Kidney (tissue), 14 donors: Measurements from ENCODE around the gene MYLK4. TPM values are rescaled to one million over a fixed set of nuclear protein-coding genes. Genes with fewer than 3 reads are reported as not detected.

Experiments
- DNase-seq, 5 donors: peaks; one replicate each; pipeline ENCODE4 v3.0.0-alpha.2; 2013 to 2020
- FAIRE-seq: peaks from 2 replicates; lab custom pipeline; 2012; peaks lifted over from hg19 to GRCh38; lab: Jason Lieb, UNC
- H3K27ac ChIP-seq, 2 donors: one replicate each; pipeline ENCODE4 v1.7.0; 2013; ENCODE audit warnings: low read depth in 2 of 2, low read length in 2 of 2, inconsistent platforms in 1 of 2
- H3K27me3 ChIP-seq: one replicate; pipeline ENCODE4 v1.7.1; 2013; ENCODE audit warnings: low read length, inconsistent platforms; ENCODE audit not compliant: control insufficient read depth, insufficient read depth
- H3K36me3 ChIP-seq, 3 donors: one replicate each; pipeline versions ENCODE4 v1.7.0 to v1.7.1; 2013; ENCODE audit warnings: low read length in 3 of 3, control low read depth in 1 of 3, inconsistent platforms in 1 of 3; ENCODE audit not compliant: insufficient read depth in 3 of 3, control insufficient read depth in 2 of 3
- H3K4me1 ChIP-seq, 3 donors: one replicate each; pipeline versions ENCODE4 v1.7.0 to v1.7.1; 2013; ENCODE audit warnings: low read length in 3 of 3, inconsistent platforms in 1 of 3, low read depth in 1 of 3; ENCODE audit not compliant: control insufficient read depth in 2 of 3, insufficient read depth in 2 of 3
- H3K4me3 ChIP-seq, 3 donors: one replicate each; pipeline versions ENCODE4 v1.7.0 to v1.8.1; 2013; ENCODE audit warnings: low read length in 3 of 3, control low read depth in 1 of 3, inconsistent platforms in 1 of 3
- H3K9ac ChIP-seq, 3 donors: one replicate each; pipeline versions ENCODE4 v1.7.0 to v1.7.1; 2013; ENCODE audit warnings: low read length in 3 of 3, control low read depth in 1 of 3, inconsistent platforms in 1 of 3
- H3K9me3 ChIP-seq, 3 donors: one replicate each; pipeline versions ENCODE4 v1.7.0 to v1.7.1; 2013; ENCODE audit warnings: low read length in 3 of 3, control low read depth in 1 of 3, inconsistent platforms in 1 of 3; ENCODE audit not compliant: control insufficient read depth in 2 of 3, insufficient read depth in 1 of 3
- intact Hi-C: fragments of 100-400 bp; cut with DNase I; formaldehyde crosslinking; loops from one replicate; pipeline ENCODE4 v1.11.1; 2022
- polyA plus RNA-seq: library from polyadenylated mRNA; stranded (reverse); fragments of 350-450 nt; fragmentation: Illumina TruSeq; extraction: RNeasy Lipid Tissue Mini Kit (QIAGEN cat#74804); gene quantifications from one replicate; pipeline ENCODE4 v1.2.3, GENCODE V29; 2014; ENCODE audit warnings: low read depth, low replicate concordance; ENCODE audit not compliant: insufficient read depth
- total RNA-seq: library from RNA; stranded (reverse); fragmentation: NEBNext Ultra II Directional; extraction: Animal tissue kit (Norgen Biotek cat#: 25700); gene quantifications from one replicate; pipeline ENCODE4 v1.2.1, GENCODE V29; 2021
- TF ChIP-seq, protein P1 (sequence below): IDR thresholded peaks from 3 replicates; pipeline ENCODE4 v1.5.1; 2012; ENCODE audit warnings: mild to moderate bottlenecking, moderate library complexity, borderline replicate concordance; ENCODE audit not compliant: insufficient read depth; ENCODE audit errors: extremely low read depth
- donor health status: control.
- donor health status: control.
- donor health status: control.
- donor health status: control.
- donor health status: control.
- donor health status: DM: yes; HTN: yes; CAD: no.
- donor health status: Normal renal cell carcinoma (clear cell type).

MYLK4 gene
- total and polyA plus RNA-seq, 2 donors from 2014 or later = 1.1 to 1.3 TPM

DNA sequence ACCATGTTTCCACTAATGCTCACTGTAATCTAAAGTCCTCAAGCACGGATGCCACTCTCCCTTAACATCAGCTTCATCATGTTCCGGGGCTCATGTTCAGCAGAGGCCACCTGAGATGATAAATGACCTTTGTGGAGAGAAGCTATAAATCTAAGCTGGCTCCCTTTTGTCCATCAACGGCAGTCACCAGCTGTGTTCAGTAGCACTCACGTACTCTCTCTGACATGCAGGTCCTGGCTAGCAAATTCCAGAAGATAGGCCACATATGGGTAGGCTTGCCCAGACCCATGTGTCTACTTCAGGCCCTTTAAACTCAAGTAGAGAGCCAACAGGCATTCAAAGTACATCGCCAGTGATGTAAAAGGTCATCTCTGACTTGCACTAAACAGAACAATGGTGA is 38.6 kb downstream of the MYLK4 start:
- H3K36me3 ChIP-seq = no peaks in the 10 kb centered on the region
- H3K4me1 ChIP-seq = peaks cover 0 to 11% (median 2%) of the 10 kb centered on the region in 3 donors
- intact Hi-C loops = no loop called here
- DNase-seq (no peak), FAIRE-seq (no peak)
- H3K4me3 ChIP-seq = no peak overlapping the region
- H3K9me3 ChIP-seq = no peaks in the 10 kb centered on the region
- H3K27me3 ChIP-seq = no peaks in the 10 kb centered on the region
- no peak overlapping the region for H3K9ac ChIP-seq
- TF ChIP-seq, protein P1, sequence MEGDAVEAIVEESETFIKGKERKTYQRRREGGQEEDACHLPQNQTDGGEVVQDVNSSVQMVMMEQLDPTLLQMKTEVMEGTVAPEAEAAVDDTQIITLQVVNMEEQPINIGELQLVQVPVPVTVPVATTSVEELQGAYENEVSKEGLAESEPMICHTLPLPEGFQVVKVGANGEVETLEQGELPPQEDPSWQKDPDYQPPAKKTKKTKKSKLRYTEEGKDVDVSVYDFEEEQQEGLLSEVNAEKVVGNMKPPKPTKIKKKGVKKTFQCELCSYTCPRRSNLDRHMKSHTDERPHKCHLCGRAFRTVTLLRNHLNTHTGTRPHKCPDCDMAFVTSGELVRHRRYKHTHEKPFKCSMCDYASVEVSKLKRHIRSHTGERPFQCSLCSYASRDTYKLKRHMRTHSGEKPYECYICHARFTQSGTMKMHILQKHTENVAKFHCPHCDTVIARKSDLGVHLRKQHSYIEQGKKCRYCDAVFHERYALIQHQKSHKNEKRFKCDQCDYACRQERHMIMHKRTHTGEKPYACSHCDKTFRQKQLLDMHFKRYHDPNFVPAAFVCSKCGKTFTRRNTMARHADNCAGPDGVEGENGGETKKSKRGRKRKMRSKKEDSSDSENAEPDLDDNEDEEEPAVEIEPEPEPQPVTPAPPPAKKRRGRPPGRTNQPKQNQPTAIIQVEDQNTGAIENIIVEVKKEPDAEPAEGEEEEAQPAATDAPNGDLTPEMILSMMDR = no peak
- no peak overlapping the region for H3K27ac ChIP-seq

GRCh38 chr6:2710412-2710811 is 40.3 kb downstream of the MYLK4 start:
- DNase-seq (no peak), FAIRE-seq (no peak)
- no peaks in the 10 kb centered on the region for H3K9me3 ChIP-seq
- no peaks in the 10 kb centered on the region for H3K4me1 ChIP-seq
- H3K36me3 ChIP-seq = no peaks in the 10 kb centered on the region
- no peak overlapping the region for H3K9ac ChIP-seq
- no peak overlapping the region for H3K27ac ChIP-seq
- intact Hi-C loops = no loop called here
- TF ChIP-seq, protein P1 = no peak
- H3K4me3 ChIP-seq = no peak overlapping the region
- no peaks in the 10 kb centered on the region for H3K27me3 ChIP-seq

DNA sequence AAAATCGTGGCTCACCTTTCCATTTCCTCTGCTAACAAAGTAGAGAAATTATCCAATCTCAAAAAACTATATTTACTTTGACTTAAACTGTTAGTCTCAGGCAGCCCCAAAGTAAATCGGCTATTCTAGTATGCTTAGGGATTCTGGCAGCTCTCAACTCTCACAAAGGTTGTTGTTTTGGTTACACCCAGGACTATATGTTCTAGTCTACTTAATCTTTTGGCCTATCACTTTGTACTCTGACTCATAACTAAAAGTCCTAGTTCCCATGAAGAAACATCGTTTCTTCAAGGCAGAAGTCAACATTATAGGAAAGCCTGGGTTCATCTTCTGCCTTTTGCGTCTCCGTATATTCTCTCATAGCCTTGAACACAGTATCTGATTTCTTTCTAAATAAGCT is 42.3 kb downstream of the MYLK4 start:
- intact Hi-C loops = no loop called here

More for the DNA sequence above, 42.3 kb downstream of the MYLK4 start:
- Histone ChIP-seq H3K27ac (no peak overlapping the region), H3K9ac (no peak overlapping the region), H3K4me3 (no peak overlapping the region), H3K9me3 (no peaks in the 10 kb centered on the region), H3K36me3 (no peaks in the 10 kb centered on the region), H3K27me3 (no peaks in the 10 kb centered on the region), H3K4me1 (no peaks in the 10 kb centered on the region)
- no peak for FAIRE-seq
- TF ChIP-seq, protein P1 = no peak
- DNase-seq = no peak
